ENCODE results near the gene DNM2.

Gene DNM2

DNA sequence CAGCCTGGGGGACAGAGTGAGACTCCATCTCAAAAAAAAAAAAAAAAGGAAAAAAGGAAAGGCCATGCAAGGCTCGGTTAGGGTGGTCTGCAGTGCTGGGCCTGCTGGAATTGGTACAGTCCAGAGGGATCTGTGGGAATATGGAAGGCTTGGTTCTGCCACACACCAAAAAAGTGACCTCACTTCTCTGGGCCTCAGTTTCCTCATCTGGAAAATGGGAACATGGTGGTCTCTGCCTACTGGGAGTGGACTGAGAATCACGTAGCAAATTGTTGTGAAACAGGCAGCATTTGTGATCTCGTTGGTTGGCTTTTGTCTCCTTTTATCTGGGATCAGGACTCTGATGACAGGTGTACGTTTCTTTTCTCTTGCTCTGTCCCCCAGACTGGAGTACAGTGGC is 7.5 kb downstream of the DNM2 start:
- TF ChIP-seq, protein P1, sequence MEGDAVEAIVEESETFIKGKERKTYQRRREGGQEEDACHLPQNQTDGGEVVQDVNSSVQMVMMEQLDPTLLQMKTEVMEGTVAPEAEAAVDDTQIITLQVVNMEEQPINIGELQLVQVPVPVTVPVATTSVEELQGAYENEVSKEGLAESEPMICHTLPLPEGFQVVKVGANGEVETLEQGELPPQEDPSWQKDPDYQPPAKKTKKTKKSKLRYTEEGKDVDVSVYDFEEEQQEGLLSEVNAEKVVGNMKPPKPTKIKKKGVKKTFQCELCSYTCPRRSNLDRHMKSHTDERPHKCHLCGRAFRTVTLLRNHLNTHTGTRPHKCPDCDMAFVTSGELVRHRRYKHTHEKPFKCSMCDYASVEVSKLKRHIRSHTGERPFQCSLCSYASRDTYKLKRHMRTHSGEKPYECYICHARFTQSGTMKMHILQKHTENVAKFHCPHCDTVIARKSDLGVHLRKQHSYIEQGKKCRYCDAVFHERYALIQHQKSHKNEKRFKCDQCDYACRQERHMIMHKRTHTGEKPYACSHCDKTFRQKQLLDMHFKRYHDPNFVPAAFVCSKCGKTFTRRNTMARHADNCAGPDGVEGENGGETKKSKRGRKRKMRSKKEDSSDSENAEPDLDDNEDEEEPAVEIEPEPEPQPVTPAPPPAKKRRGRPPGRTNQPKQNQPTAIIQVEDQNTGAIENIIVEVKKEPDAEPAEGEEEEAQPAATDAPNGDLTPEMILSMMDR (IDR thresholded peaks at IDR 0.05; ENCODE audit: borderline replicate concordance, insufficient read depth, low read depth, low read length) = no peak
- no peak overlapping the region for H3K4me3 ChIP-seq (ENCODE audit: low read depth, low read length)

DNA sequence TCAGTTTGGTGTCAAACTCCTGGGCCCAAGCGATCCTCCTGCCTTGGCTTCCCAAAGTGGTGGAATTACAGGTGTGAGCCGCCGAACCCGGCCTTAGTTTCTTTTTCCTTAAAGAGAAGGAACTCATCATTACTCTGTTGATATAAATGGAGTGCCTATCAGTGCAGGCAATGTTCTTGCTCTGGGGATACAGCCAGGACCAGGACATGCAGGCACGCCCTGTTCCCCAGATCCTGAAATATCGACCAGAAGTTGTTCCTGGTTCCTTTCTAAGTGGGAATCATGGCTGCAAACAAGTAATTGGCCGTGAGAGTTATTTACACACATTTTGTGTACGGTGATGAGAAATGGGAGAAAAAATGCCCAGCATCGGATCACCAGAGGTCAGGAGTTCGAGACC is 8.4 kb downstream of the DNM2 start:
- no peak overlapping the region for H3K4me3 ChIP-seq (ENCODE audit: low read depth, low read length)
- TF ChIP-seq, protein P1 (IDR thresholded peaks at IDR 0.05; ENCODE audit: borderline replicate concordance, insufficient read depth, low read depth, low read length) = no peak

DNA sequence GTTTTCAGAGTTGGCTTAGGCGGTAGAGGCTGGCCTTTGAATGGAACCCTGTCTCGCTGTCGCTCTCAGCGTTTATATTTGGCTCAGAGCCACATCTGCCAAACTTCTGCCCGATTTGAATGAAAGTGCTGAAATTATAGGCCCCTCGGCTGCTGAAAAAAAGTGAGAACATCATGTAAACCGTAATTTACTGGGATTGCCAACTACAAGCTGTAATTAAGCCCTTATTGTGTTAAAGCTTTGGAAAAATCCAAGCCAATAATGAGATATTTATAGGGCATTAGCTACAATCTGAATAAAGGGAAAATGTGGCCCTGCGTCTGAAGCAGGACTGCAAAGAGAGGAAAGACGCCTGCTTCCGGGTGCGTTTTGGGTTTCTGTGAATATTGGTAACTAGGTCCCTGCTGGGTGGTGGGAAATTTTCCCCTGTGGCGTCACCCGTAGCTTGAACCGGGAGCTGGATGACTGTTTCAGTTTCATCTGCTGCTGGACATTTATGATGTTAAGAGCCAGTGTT is 9.9 kb downstream of the DNM2 start:
- no peak overlapping the region for H3K4me3 ChIP-seq (ENCODE audit: low read depth, low read length)
- TF ChIP-seq, protein P1 (IDR thresholded peaks at IDR 0.05; ENCODE audit: borderline replicate concordance, insufficient read depth, low read depth, low read length) = no peak

DNA sequence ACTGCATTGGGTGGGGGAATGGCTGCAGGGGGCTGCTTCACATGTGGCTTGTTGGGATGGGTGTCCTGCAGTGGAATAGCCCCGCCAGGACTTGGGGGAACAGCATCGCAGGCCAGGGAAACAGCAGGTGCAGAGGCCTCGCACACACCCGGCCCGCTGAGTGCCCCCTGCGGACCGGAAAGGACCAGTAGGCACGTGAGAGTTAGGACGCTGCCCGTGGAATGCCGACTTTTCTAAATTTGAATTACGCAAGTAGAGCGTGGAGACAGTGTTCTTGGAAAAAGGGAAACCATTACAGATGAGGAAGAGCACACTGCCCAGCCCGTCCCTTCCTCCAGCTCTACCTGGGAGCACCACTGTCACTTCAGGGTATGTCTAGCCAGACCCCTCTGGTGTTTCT is 11.5 kb downstream of the DNM2 start:
- TF ChIP-seq, protein P1 (IDR thresholded peaks at IDR 0.05; ENCODE audit: borderline replicate concordance, insufficient read depth, low read depth, low read length) = no peak
- H3K4me3 ChIP-seq (ENCODE audit: low read depth, low read length) = no peak overlapping the region

DNA sequence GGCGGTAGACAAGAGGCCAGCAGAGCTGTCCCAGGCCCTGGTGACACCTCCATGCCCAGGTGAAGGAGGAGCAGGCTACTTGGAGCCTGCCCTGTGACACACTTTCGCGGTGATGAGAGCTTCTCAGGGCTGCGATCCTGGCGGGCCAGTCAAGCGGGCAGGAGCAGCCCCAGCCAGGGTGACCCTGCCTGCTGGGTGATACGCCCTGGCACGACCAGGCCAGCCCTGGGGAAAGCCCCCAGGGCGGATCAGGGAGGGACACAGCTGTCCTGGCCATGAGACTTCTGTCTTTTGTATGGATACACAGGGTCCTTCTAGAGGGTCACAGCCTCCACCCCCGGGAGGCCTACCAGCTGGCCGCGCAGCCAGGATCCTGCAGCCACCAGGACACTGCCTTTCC is 13.1 kb downstream of the DNM2 start:
- TF ChIP-seq, protein P1 (IDR thresholded peaks at IDR 0.05; ENCODE audit: borderline replicate concordance, insufficient read depth, low read depth, low read length) = no peak
- H3K4me3 ChIP-seq (ENCODE audit: low read depth, low read length) = no peak overlapping the region

DNA sequence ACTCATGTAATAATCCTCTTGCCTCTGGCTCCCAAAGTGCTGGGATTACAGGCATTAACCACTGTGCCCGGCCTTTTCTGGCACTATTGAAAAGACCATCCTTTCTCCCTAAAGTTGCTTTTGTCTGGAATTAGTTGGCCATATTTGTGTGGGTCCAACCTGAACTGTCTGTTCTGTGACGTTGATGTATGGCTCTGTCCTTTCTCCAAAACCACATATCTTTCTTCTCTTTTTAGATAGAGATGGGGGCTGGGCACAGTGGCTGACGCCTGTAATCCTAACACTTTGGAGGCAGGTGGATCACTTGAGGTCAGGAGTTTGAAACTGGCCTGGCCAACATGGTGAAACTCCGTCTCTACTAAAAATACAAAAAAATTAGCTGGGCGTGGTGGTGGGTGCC is 17.9 kb downstream of the DNM2 start:
- no peak overlapping the region for H3K4me3 ChIP-seq (ENCODE audit: low read depth, low read length)
- TF ChIP-seq, protein P1 (IDR thresholded peaks at IDR 0.05; ENCODE audit: borderline replicate concordance, insufficient read depth, low read depth, low read length) = no peak

DNA sequence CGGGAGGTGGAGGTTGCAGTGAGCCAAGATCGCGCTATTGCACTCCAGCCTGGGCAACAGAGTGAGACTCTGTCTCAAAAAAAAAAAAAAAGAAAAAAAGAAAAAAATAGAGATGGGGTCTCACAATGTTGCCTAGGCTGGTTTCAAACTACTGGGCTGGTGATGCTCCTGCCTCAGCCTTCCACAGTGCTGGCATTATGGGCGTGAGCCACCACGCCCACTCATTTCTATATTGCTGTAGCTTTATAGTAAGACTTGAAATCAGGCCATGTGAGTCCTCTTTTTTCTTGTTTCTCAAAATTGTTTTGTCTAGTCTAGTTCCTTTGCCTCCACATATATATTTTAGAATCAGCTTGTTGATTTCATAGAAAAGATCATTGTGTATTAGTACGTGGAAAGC is 18.3 kb downstream of the DNM2 start:
- TF ChIP-seq, protein P1 (IDR thresholded peaks at IDR 0.05; ENCODE audit: borderline replicate concordance, insufficient read depth, low read depth, low read length) = no peak
- H3K4me3 ChIP-seq (ENCODE audit: low read depth, low read length) = no peak overlapping the region

Measured in GM12875 (cell line).